HG02840 (cell line): Measurements from ENCODE around the gene ILDR1.

Source experiments
- ATAC-seq: cut with Tn5 transposase; IDR thresholded peaks from one replicate; pipeline ENCODE4 v1.9.1; 2021; ENCODE audit warnings: mild to moderate bottlenecking, moderate library complexity, moderate number of reproducible peaks; ENCODE audit not compliant: unreplicated experiment, low FRiP score

ILDR1 gene

GRCh38 chr3:122021037-122021436 lies 1.0 kb downstream of the ILDR1 start:
- no peak for ATAC-seq

GRCh38 chr3:122019493-122019892 lies 2.6 kb downstream of the ILDR1 start:
- no peak for ATAC-seq

- ATAC-seq: peak; percentile 77
Observed at GRCh38 chr3:122014741-122015140, 7.3 kb downstream of the ILDR1 start.

- no peak for ATAC-seq
Observed at GRCh38 chr3:122013448-122013925, 8.6 kb downstream of the ILDR1 start.

- no peak for ATAC-seq
Observed at GRCh38 chr3:122012821-122013220, 9.2 kb downstream of the ILDR1 start.

- no peak for ATAC-seq
Observed at GRCh38 chr3:122011396-122011795, 10.7 kb downstream of the ILDR1 start.

- no peak for ATAC-seq
Observed at GRCh38 chr3:122010506-122010905, 11.5 kb downstream of the ILDR1 start.

- ATAC-seq: no peak
Observed at GRCh38 chr3:122008166-122008565, 13.9 kb downstream of the ILDR1 start.

- ATAC-seq: no peak
Observed at GRCh38 chr3:122006267-122006666, 15.8 kb downstream of the ILDR1 start.

- no peak for ATAC-seq
Observed at GRCh38 chr3:122004991-122005565, 17.0 kb downstream of the ILDR1 start.

GRCh38 chr3:122004107-122004506 lies 17.9 kb downstream of the ILDR1 start:
- ATAC-seq: no peak

GRCh38 chr3:122003606-122004005 lies 18.4 kb downstream of the ILDR1 start:
- no peak for ATAC-seq

GRCh38 chr3:122003112-122003511 lies 18.9 kb downstream of the ILDR1 start:
- no peak for ATAC-seq

GRCh38 chr3:122002611-122003010 lies 19.4 kb downstream of the ILDR1 start:
- no peak for ATAC-seq

- ATAC-seq: no peak
Observed at GRCh38 chr3:122001892-122002291, 20.2 kb downstream of the ILDR1 start.

GRCh38 chr3:122000936-122001605 lies 21.0 kb downstream of the ILDR1 start:
- no peak for ATAC-seq

- no peak for ATAC-seq
Observed at GRCh38 chr3:121999931-122000330, 22.1 kb downstream of the ILDR1 start.

GRCh38 chr3:121998611-121999473 lies 23.2 kb downstream of the ILDR1 start:
- ATAC-seq: no peak

- ATAC-seq: no peak
Observed at GRCh38 chr3:121998030-121998580, 23.9 kb downstream of the ILDR1 start.

- no peak for ATAC-seq
Observed at GRCh38 chr3:121997372-121997771, 24.7 kb downstream of the ILDR1 start.

GRCh38 chr3:121996441-121996840 lies 25.6 kb downstream of the ILDR1 start:
- no peak for ATAC-seq
